GM18867 (cell line): ENCODE results near the gene TMEM239.
A peak's percentile ranks its signal among the peaks of the same experiment; 100 is the strongest.
"Not testable (repeated sequence)": the region's sequence is repeated elsewhere in the genome, so short reads cannot be mapped to it uniquely, and the experiment has no call there.

ENCODE experiments used
- ATAC-seq: cut with Tn5 transposase; IDR thresholded peaks from one replicate; pipeline ENCODE4 v1.9.1; 2021; ENCODE audit warnings: mild to moderate bottlenecking, moderate library complexity; ENCODE audit not compliant: unreplicated experiment

The TMEM239 gene

DNA sequence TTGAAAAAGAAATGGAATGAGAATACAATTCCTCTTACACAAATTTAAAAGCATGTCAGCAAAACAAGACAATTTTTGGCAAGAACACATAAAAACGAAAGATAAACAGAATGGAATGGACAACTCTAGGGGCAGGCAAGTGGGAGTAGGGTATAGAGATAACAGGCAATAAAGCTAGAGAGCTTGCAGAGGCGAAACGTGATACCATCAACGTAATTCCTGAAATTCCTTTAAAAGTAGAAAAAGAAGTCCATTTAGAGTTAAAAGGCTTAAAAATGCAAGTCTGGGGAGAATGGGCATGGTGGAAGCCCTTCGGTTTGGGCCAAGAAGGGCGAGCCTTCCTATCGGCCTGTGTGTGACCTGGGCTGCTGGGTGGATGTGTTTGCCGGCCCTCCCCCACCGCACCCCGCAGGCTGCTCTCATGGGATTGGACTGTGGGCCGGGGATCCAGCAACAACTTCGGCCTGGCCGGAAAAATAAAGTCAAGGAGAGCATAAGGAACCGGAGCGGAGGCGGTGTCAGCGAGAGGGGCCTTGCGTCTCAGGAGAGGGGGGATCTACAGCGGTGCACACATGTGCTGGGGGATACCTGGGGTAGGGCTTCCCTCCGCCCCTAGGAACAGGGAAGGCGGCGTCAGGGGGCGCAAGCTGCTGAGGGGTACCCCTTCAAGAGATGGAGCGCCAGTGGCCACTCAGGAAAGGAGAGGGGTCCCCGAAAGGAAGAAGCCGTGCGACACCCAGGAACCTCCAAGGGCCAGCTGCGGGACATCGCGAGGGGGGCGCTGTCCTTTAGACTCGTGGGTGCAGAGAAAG lies 4.1 kb downstream of the TMEM239 start:
- no peak for ATAC-seq

DNA sequence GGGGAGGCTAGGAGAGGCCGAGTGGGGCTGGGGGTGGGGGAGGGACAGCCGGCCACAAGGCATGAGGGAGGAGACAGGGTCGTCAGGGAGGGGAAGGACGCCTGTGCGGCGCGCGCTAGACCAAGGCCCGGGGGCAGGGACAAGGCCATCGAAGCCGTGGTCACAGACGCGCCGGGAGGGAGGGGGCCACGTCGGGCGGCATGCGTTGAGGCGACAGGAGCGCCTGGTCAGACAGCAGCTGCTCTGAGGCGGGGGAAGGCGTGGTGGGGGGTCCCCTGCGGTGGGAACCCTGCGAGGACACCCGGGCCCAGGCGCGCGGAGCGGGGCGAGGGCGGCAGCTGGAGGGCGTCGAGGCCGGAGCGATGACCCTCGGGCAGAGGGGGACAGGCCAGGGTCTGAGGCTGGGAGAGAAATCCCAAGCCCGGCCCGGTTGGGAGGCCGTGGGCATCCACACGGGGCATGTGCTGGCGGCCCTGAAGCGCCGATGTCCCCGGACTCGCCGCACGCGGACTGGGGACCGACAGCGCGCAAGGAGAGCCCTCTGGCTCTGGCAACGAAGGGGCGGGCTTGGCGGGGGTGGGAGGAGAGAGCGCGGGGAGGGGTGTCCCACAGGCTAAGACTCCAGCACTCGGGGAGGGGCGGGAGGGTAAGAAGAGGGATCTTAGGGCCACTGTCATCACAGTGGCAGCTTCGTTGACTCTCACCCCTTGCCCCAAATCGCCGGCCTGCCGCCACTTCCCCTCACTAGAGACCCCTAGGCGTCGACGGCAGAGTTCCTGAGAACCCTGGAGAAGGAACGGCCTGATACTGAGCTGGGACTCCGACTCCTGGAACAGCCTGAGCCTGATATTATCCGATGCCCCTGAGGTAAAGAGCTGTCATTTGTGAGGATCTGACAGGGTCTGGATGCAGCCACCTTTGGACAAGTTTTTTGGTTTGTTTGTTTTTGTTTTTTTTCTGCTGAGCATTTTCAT lies 5.0 kb downstream of the TMEM239 start:
- ATAC-seq = no peak

- no peak for ATAC-seq
Measured at GRCh38 chr20:2822073-2822472, 5.9 kb downstream of the TMEM239 start.

DNA sequence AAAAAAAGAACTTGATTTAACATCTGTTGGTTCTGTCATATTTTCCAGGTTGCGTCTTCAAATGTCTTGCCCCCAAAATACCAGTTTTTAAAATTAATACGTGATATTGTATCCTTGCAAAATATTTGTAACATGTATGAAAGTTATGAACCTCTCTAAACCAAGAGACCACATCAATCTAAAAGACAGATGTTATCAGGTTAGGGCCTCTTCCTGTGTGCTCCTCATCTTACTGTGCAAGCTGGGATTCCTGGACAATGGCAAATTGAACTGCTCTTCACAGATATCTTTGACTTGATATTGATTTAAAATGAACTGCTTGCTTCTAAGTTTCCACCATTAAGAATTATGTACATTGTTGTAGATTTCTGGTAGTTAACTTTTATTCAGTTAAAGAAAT lies 9.6 kb downstream of the TMEM239 start:
- no peak for ATAC-seq

GRCh38 chr20:2826655-2827054 lies 10.5 kb downstream of the TMEM239 start:
- no peak for ATAC-seq

GRCh38 chr20:2829376-2829775 lies 13.2 kb downstream of the TMEM239 start:
- no peak for ATAC-seq

DNA sequence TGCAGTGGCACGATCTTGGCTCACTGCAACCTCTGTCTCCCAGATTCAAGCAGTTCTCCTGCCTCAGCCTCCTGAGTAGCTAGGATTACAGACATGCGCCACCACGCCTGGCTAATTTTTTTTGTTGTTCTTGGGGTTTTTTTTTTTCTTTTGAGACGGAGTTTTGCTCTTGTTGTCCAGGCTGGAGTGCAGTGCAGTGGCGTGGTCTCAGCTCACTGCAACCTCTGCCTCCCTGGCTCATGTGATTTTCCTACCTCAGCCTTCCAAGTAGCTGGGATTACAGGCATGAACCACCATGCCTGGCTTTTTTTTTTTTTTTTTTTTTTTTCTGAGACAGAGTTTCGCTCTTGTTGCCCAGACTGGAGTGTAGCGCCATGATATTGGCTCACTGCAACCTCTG lies 15.0 kb downstream of the TMEM239 start:
- not testable (repeated sequence) for ATAC-seq

DNA sequence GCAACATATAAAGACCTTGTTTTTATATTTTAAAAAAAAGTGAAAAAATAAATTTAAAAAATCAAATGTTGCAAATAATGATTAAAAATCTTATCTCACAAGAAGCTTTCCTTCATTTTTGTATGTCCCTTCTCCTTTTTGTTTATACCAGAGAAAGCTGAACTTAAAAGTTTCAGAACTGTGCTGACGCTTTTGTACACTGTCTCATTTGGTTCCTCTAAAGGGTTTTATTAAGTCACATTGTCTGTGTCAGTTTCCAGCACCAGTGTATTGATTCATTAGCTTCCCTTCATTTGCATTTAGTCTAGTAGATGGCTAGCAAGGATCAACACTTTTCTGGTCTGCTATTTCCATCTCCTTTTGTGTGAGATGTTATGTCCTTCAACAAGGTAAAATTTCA lies 17.6 kb downstream of the TMEM239 start:
- ATAC-seq = no peak

GRCh38 chr20:2834401-2835110 lies 18.4 kb downstream of the TMEM239 start:
- no peak for ATAC-seq

GRCh38 chr20:2835331-2835796 lies 19.2 kb downstream of the TMEM239 start:
- ATAC-seq = no peak

DNA sequence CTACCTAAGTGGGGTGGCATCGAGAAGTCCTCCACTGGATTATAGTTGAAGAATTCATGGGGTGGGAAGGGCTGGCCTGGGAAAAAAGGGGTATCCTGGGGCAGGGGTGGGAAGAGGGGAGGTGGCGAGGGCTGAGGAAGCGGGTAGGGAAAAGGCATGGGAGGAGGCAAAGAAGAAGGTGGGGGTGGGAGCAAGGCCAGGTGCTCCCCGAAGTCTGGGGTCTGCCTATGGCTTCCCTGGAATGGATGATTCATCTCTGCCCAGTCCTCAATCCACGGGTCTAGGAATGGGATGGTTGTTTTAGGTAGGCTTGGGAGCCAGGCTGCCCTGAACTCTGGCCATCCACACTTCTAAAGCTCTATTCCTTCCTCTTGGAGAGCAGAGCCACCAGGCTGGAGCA lies 19.9 kb downstream of the TMEM239 start:
- no peak for ATAC-seq

DNA sequence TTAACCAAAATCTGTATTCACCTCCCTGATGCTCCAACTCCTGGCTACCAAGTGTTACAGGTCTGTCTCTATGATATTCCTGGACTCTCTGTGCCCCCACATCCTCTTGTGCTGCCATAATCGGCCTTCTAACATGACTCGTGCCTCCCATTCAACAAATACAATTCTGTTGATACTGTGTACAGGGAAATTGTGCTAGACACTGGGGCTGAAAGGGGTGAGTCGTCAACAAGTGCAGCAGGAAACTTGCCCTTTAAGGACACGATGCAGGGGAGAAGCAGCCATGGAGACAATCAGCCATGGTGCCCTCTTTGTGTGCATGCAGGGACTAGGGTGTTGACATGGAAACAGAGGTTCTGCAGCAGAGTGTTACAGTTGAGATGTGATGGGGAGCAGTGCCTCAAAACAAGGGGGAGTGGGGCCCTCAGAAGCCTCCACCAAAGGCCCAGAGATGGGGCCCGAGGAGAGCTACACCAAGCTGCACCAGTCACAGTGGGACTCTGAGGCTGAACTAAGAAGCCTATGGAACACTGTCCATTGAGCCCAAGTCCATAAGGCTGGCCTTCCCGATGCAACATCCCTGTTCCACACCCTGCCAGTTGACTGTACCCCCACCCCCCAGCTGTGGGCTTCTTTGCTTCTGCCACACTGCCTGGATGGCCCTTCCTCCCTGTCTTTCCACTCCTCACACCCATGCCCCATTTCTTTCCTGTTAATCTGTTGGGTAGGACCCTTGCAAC lies 21.2 kb downstream of the TMEM239 start:
- no peak for ATAC-seq

DNA sequence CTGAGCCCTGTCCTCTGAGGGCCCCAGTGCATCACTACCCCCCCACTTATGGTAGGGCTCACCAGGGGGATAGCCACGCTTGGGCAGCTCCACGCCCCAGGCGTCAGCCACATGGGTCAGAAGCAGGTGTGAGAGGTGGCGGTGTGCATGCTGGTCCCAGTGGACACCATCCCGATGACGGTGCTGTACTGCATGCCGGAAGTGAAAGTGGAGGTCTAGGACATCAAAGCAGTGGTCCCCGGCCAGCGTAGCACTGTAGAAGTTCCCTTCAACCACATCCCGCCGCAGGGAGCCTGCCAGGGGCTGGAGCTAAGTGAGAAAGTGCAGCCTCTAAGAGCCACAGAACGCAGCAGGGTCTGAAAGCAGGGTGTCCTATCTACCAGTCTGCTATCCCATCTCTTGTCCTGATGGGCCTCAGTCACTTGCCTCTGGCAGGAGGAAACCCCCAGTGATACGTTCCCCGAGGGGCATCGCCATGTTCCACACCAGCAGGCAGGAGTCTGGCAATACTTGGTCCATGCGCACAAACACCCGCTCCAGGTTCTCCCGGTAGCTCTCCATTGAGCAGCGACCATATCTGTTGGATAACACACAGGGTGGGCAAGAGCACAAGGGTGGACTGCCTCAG lies 22.1 kb downstream of the TMEM239 start:
- ATAC-seq = no peak

DNA sequence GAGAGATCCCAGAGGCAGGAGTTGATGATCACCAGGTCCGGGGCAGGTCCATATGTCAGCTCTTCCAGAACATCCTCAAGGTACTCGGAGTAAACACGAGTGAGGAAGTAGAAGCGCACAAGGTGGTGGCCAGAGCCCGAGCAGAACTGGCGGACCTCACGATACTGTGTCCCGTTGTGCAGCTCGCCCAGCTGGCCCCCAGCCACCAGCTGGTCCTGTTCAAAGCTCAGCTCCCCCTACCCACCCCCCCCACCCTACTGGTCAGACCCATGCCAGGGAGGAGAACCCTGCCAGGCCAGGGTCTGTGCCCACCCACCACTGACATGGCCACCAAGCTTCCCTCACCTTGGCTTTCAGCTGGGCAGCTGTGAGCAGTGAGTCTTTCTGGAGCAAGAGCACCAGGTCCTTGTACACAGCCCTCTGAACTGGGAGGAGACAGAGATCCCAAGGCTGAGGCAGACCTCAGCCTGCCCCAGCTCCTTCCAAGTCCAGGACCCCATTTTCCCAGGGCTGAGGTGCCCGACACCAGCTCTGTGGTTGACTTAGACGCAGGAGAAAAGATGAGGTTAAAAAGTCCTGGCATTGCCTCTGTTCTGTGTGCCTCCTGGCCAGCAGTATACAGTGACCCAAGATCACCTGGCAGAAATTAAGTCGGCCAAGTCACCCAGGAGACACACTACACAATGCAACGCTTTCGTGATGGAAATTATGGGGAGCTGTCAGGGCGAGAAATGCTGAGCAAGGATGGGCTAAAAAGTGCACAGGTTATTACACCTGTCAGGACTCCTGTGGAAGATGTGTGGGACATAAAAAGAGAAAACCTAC lies 22.9 kb downstream of the TMEM239 start:
- ATAC-seq = no peak

DNA sequence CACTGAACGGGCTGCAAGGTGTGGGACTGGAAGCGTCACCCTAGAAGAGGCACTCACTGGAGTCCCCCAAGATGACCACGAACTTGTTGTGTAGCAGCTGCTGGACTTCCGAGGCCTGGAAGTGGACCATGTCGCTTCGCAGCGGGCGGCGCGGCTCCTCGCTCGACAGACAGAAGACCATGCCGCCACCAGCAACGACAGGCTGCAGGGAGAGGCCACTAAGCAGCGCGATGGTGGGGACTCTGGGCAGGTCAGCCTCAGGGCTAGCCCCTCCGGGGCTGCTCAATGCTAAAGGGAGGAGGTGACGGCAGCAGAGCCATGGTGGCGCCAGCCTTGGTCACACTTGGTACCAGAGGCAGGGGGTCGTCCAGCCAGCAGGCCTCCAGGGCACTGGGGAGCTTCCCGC lies 23.6 kb downstream of the TMEM239 start:
- ATAC-seq = no peak

DNA sequence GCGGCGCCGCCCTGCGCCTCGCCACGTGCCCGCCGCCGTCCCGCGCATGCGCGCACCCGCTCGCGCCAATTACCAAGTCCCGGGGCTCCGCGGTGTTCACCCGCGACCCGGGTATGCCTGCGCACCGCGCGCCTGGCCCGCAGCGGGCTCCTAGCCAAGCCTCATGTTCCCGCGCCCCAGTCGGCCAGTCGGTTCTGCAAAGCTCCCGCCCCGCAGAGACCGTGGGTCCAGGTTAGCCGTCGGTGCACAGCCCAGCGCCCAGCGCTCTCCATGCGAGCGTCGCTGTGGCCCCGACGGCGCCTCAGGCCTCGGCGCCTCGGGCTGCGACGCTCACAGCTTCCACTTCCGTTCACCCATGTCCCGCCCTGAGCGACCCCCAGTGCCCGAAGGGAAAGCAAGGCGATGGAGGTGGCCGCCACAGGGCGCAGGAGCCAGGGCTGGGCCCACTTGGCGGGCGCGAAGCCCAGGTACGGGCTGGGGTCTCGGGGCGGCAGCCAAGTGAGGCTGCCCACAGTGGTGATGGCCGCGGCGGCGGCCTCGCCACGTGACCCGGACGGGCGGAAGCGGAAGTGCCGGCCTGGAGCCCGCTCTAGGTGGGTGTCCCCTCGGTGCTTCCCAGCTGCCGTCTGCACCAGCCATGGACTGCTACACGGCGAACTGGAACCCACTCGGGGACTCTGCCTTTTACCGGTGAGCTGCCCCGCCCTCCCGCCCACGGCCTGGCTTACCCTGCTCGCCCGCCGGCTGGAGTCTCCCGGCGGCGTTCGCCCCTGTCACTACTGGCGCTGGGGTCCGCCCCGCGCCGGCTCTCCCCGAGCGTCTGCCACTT lies 24.2 kb downstream of the TMEM239 start, which contains the start of the genes PCED1A and VPS16:
TSS of gene PCED1A (minus strand) at position 518 of the 829 bp plus-strand sequence. CDS start 743 bp downstream, outside the sequence.
TSS of gene VPS16 (plus strand) at position 608 of the 829 bp plus-strand sequence. CDS start at position 638, 30 bp downstream.
- ATAC-seq = peak; percentile 95

DNA sequence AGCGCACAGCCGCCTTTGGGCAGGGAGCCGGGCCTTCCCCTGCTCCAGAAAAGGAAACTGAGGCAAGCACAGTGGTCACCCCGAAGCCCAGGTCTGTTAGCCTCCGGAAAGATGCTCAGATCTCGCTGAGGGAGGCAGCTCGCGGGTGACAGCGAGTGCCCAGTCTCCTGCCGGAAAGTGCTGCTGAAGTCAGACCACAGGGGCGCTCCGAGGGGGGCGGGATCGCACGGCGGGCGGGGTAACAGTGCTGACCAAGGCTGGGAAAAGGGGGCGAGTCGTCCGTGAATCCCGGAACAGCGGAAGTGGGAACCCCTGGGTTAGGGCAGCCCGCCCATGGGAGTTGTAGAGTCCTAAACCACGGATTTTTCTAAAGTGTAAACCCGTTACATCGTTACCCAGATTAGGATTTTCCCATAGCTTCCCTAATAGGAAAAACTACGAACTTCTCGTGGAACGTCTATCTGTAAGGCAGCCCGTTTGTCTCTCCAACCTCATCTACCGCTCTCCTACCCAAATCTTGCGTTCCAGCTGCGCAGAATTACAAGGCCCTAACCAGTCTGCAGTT lies 24.9 kb downstream of the TMEM239 start:
- ATAC-seq = peak; percentile 30

DNA sequence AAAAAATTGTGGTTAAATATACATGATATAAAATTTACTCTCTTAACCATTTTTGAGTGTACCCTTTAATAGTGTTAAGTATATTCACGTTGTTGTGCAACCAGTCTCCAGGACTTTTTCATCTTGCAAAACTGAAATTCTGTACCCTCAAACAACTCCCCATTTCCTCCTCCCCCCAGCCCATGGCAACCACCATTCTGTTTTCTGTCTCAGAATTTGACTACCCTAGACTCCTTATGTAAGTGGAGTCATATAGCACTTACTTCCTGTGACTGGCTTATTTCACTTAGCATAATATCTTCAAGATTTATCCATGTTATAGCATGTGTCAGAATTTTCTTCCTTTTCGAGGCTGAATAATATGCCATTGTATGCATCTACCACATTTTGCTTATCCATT lies 29.4 kb downstream of the TMEM239 start:
- ATAC-seq = no peak
